Liver (tissue), 9 donors: Measurements from ENCODE around the gene UHMK1. TPM values are rescaled to one million over a fixed set of nuclear protein-coding genes. Genes with fewer than 3 reads are reported as not detected.

Source experiments
- DNase-seq: peaks from one replicate; pipeline ENCODE4 v3.0.0-alpha.2; 2017; ENCODE audit warnings: low spot score
- H3K27ac ChIP-seq, 2 donors: one replicate each; pipeline ENCODE4 v1.7.0; 2013; ENCODE audit warnings: inconsistent platforms in 2 of 2, low read length in 2 of 2, control low read depth in 1 of 2, low read depth in 1 of 2, mild to moderate bottlenecking in 1 of 2
- H3K27me3 ChIP-seq, 4 donors: one replicate each; pipeline versions ENCODE4 v1.6.1 to v1.7.0; 2013; ENCODE audit warnings: low read length in 3 of 4, inconsistent platforms in 1 of 4, mild to moderate bottlenecking in 1 of 4, moderate library complexity in 1 of 4; ENCODE audit not compliant: control insufficient read depth in 4 of 4, insufficient read depth in 4 of 4
- H3K36me3 ChIP-seq, 4 donors: one replicate each; pipeline versions ENCODE4 v1.6.1 to v1.7.0; 2013; ENCODE audit warnings: low read length in 3 of 4, mild to moderate bottlenecking in 3 of 4, low read depth in 1 of 4, moderate library complexity in 1 of 4; ENCODE audit not compliant: control insufficient read depth in 4 of 4, insufficient read depth in 3 of 4
- H3K4me1 ChIP-seq, 4 donors: one replicate each; pipeline versions ENCODE4 v1.6.1 to v1.7.0; 2013; ENCODE audit warnings: low read length in 3 of 4, mild to moderate bottlenecking in 3 of 4, moderate library complexity in 1 of 4; ENCODE audit not compliant: control insufficient read depth in 4 of 4, insufficient read depth in 4 of 4
- H3K4me3 ChIP-seq, 3 donors: one replicate each; pipeline versions ENCODE4 v1.6.1 to v1.7.0; 2013; ENCODE audit warnings: low read length in 3 of 3, control low read depth in 1 of 3, low read depth in 1 of 3, mild to moderate bottlenecking in 1 of 3
- H3K9ac ChIP-seq, 2 donors: one replicate each; pipeline ENCODE4 v1.7.0; 2013; ENCODE audit warnings: low read length in 2 of 2, mild to moderate bottlenecking in 2 of 2, moderate library complexity in 2 of 2, control low read depth in 1 of 2, low read depth in 1 of 2
- H3K9me3 ChIP-seq, 4 donors: one replicate each; pipeline versions ENCODE4 v1.6.1 to v1.7.0; 2013; ENCODE audit warnings: low read length in 3 of 4; ENCODE audit not compliant: control insufficient read depth in 4 of 4
- EGR1 ChIP-seq, 2 donors: IDR thresholded peaks; 2 replicates each; pipeline ENCODE4 v1.6.1; 2016 to 2018; ENCODE audit warnings: antibody characterized with exemption in 2 of 2, low read depth in 2 of 2
- FOXA1 ChIP-seq: IDR thresholded peaks from 2 replicates; pipeline ENCODE4 v1.6.1; 2016; ENCODE audit warnings: antibody characterized with exemption
- FOXA2 ChIP-seq: IDR thresholded peaks from 2 replicates; pipeline ENCODE4 v1.6.1; 2016; ENCODE audit warnings: antibody characterized with exemption
- GABPA ChIP-seq, 2 donors: IDR thresholded peaks in 1 of 2; conservative IDR thresholded peaks in 1 of 2; 2 replicates each; pipeline ENCODE4 v1.6.1; 2016; ENCODE audit warnings: antibody characterized with exemption in 2 of 2, mild to moderate bottlenecking in 1 of 2, moderate library complexity in 1 of 2
- HNF4G ChIP-seq: IDR thresholded peaks from 2 replicates; pipeline ENCODE4 v1.6.1; 2016; ENCODE audit warnings: antibody characterized with exemption
- JUND ChIP-seq, 2 donors: IDR thresholded peaks; 2 replicates each; pipeline ENCODE4 v1.6.1; 2016; ENCODE audit warnings: antibody characterized with exemption in 2 of 2
- NR2F2 ChIP-seq: IDR thresholded peaks from 2 replicates; pipeline ENCODE4 v1.6.1; 2016; ENCODE audit warnings: antibody characterized with exemption
- RAD21 ChIP-seq, 2 donors: IDR thresholded peaks; 2 replicates each; pipeline ENCODE4 v1.6.1; 2016; ENCODE audit warnings: antibody characterized with exemption in 2 of 2, mild to moderate bottlenecking in 2 of 2
- RXRA ChIP-seq, 2 donors: IDR thresholded peaks; 2 replicates each; pipeline ENCODE4 v1.6.1; 2017 to 2018; ENCODE audit warnings: antibody characterized with exemption in 2 of 2, mild to moderate bottlenecking in 1 of 2
- SP1 ChIP-seq: IDR thresholded peaks from 2 replicates; pipeline ENCODE4 v1.6.1; 2018; ENCODE audit warnings: antibody characterized with exemption, mild to moderate bottlenecking
- TAF1 ChIP-seq: conservative IDR thresholded peaks from 2 replicates; pipeline ENCODE4 v1.6.1; 2016; ENCODE audit warnings: antibody characterized with exemption, mild to moderate bottlenecking
- YY1 ChIP-seq: IDR thresholded peaks from 2 replicates; pipeline ENCODE4 v1.6.1; 2016; ENCODE audit warnings: antibody characterized with exemption, mild to moderate bottlenecking
- WGBS: extraction: QIAGEN DNeasy Blood & Tissue Kit; methylation state at CpG from one replicate; pipeline ENCODE4 v1.1.7; 2013; 5-methylcytosine and 5-hydroxymethylcytosine counted together
- polyA plus RNA-seq, 2 donors: library from polyadenylated mRNA; stranded (reverse) in 1 of 2; unstranded in 1 of 2; fragments of 200-250 nt in 1 of 2; fragments of >200 nt in 1 of 2; fragmentation: Nextera tagmentation in 1 of 2; extraction: Ambion mirVana in 1 of 2; gene quantifications; one replicate each; pipeline versions ENCODE4 v1.2.1 to v1.2.3, GENCODE V29; 2013 to 2015
- total RNA-seq, 2 donors: library from RNA; depleted of rRNA; stranded (reverse); fragments of >200 nt; gene quantifications; one replicate each; pipeline ENCODE4 v1.2.3, GENCODE V29; 2014
- TF ChIP-seq, protein P1 (sequence below): IDR thresholded peaks from 2 replicates; pipeline ENCODE4 v1.6.1; 2016; ENCODE audit warnings: antibody characterized with exemption
- TF ChIP-seq, protein P2 (sequence below): fragments of 150-350 bp; IDR thresholded peaks from 2 replicates; pipeline ENCODE4 v1.5.1; 2017; ENCODE audit warnings: improper control_type of control experiment, low read depth, low read length; ENCODE audit not compliant: missing input control
- TF ChIP-seq, protein P3 (sequence below): IDR thresholded peaks from 2 replicates; pipeline ENCODE4 v1.6.1; 2016; ENCODE audit warnings: antibody characterized with exemption, mild to moderate bottlenecking
- TF ChIP-seq, protein P4 (sequence below): IDR thresholded peaks from 2 replicates; pipeline ENCODE4 v1.6.1; 2016; ENCODE audit warnings: antibody characterized with exemption
- TF ChIP-seq, protein P5 (sequence below): IDR thresholded peaks from 2 replicates; pipeline ENCODE4 v1.6.1; 2016; ENCODE audit warnings: antibody characterized with exemption
- donor health status: healthy.
- donor health status: healthy.
- donor health status: healthy.
- donor health status: healthy.
- donor health status: healthy.

UHMK1 gene
- total and polyA plus RNA-seq, 4 donors: 15.8 to 64.3 (median 36.9) TPM

DNA sequence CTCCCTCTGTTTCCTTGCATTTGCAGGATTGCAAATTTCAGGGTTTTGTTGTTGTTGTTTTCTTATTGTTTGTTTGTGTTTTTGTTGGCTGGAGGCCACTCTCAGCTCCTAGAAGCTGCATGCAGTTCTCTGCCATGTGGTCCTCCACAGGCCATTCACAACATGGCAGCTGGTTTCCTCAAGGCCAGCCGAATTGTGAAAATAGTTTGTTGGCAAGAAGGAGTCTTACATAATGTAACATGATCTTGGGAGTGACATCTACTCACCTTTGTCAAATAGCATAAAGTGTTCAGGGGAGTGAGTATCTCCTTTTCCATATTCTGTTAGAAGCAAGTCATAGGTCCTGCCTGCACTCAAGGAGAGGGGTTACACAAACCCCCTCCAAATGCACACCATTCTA lies 53.3 kb downstream of the UHMK1 start:
- WGBS: 70% methylated on average over 1 of the region's 1 CpG
- no peak overlapping the region for H3K4me3 ChIP-seq
- H3K9ac ChIP-seq: no peak overlapping the region
- TF ChIP-seq SP1: no peak
- TF ChIP-seq, protein P1, sequence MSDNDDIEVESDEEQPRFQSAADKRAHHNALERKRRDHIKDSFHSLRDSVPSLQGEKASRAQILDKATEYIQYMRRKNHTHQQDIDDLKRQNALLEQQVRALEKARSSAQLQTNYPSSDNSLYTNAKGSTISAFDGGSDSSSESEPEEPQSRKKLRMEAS: no peak
- TF ChIP-seq, protein P2, sequence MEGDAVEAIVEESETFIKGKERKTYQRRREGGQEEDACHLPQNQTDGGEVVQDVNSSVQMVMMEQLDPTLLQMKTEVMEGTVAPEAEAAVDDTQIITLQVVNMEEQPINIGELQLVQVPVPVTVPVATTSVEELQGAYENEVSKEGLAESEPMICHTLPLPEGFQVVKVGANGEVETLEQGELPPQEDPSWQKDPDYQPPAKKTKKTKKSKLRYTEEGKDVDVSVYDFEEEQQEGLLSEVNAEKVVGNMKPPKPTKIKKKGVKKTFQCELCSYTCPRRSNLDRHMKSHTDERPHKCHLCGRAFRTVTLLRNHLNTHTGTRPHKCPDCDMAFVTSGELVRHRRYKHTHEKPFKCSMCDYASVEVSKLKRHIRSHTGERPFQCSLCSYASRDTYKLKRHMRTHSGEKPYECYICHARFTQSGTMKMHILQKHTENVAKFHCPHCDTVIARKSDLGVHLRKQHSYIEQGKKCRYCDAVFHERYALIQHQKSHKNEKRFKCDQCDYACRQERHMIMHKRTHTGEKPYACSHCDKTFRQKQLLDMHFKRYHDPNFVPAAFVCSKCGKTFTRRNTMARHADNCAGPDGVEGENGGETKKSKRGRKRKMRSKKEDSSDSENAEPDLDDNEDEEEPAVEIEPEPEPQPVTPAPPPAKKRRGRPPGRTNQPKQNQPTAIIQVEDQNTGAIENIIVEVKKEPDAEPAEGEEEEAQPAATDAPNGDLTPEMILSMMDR: no peak
- TF ChIP-seq, protein P3, sequence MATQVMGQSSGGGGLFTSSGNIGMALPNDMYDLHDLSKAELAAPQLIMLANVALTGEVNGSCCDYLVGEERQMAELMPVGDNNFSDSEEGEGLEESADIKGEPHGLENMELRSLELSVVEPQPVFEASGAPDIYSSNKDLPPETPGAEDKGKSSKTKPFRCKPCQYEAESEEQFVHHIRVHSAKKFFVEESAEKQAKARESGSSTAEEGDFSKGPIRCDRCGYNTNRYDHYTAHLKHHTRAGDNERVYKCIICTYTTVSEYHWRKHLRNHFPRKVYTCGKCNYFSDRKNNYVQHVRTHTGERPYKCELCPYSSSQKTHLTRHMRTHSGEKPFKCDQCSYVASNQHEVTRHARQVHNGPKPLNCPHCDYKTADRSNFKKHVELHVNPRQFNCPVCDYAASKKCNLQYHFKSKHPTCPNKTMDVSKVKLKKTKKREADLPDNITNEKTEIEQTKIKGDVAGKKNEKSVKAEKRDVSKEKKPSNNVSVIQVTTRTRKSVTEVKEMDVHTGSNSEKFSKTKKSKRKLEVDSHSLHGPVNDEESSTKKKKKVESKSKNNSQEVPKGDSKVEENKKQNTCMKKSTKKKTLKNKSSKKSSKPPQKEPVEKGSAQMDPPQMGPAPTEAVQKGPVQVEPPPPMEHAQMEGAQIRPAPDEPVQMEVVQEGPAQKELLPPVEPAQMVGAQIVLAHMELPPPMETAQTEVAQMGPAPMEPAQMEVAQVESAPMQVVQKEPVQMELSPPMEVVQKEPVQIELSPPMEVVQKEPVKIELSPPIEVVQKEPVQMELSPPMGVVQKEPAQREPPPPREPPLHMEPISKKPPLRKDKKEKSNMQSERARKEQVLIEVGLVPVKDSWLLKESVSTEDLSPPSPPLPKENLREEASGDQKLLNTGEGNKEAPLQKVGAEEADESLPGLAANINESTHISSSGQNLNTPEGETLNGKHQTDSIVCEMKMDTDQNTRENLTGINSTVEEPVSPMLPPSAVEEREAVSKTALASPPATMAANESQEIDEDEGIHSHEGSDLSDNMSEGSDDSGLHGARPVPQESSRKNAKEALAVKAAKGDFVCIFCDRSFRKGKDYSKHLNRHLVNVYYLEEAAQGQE: no peak
- TF ChIP-seq FOXA1: no peak
- no peak for TF ChIP-seq JUND (IDR thresholded peaks at IDR 0.05)
- no peak for TF ChIP-seq FOXA2
- TF ChIP-seq RAD21 (IDR thresholded peaks at IDR 0.05): no peak
- TF ChIP-seq RXRA (IDR thresholded peaks at IDR 0.05): no peak
- TF ChIP-seq, protein P4, sequence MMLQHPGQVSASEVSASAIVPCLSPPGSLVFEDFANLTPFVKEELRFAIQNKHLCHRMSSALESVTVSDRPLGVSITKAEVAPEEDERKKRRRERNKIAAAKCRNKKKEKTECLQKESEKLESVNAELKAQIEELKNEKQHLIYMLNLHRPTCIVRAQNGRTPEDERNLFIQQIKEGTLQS: no peak
- no peak for TF ChIP-seq GABPA (IDR thresholded peaks at IDR 0.05 in 1 of 2, conservative IDR thresholded peaks at IDR 0.05 in 1 of 2)
- TF ChIP-seq EGR1 (IDR thresholded peaks at IDR 0.05; ENCODE audit: low read depth in 2 of 2): no peak
- no peak for TF ChIP-seq HNF4G
- no peak for TF ChIP-seq NR2F2
- TF ChIP-seq YY1: no peak
- no peaks in the 10 kb centered on the region for H3K9me3 ChIP-seq
- H3K4me1 ChIP-seq: peaks cover 1 to 20% (median 12%) of the 10 kb centered on the region in 4 donors
- H3K27me3 ChIP-seq: no peaks in the 10 kb centered on the region
- no peak for DNase-seq
- no peaks in the 10 kb centered on the region for H3K36me3 ChIP-seq
- H3K27ac ChIP-seq: no peak overlapping the region

DNA sequence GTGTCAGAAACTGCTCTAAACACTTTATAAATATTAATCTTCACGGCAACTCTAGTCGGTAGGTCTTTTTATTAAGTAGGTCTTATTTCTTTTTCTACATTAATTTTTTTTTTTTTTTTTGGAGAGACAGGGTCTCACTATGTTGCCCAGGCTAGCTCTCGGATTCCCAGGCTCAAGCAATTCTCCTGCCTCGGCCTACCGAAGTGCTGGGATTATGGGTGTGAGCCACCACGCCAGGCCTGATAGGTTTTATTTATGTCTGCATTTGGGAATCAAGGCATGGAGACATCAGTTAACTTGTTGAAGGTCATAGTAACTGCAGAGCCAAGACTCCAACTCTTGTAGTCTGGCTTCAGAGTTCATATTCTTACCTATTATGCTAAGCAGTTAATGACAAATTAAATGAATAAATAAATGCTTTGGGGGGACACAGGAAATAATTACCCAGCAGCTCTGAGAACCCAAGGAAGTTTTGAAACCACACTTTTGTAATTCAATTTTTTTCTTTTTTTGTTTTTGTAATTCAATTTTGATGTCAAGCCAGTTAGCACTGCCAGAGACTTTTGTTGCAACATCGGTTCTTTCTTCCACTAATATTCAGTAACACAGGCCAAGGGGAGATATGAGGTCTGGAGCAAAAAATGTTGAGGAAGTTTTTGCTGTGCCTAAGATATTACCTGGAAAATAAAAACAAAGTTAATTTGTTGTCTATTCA lies 54.5 kb downstream of the UHMK1 start:
- TF ChIP-seq TAF1: no peak
- no peak for TF ChIP-seq FOXA1
- TF ChIP-seq, protein P2: no peak
- TF ChIP-seq RXRA (IDR thresholded peaks at IDR 0.05): no peak
- TF ChIP-seq, protein P4: no peak
- no peak for TF ChIP-seq HNF4G
- no peak for TF ChIP-seq RAD21 (IDR thresholded peaks at IDR 0.05)
- TF ChIP-seq, protein P5, sequence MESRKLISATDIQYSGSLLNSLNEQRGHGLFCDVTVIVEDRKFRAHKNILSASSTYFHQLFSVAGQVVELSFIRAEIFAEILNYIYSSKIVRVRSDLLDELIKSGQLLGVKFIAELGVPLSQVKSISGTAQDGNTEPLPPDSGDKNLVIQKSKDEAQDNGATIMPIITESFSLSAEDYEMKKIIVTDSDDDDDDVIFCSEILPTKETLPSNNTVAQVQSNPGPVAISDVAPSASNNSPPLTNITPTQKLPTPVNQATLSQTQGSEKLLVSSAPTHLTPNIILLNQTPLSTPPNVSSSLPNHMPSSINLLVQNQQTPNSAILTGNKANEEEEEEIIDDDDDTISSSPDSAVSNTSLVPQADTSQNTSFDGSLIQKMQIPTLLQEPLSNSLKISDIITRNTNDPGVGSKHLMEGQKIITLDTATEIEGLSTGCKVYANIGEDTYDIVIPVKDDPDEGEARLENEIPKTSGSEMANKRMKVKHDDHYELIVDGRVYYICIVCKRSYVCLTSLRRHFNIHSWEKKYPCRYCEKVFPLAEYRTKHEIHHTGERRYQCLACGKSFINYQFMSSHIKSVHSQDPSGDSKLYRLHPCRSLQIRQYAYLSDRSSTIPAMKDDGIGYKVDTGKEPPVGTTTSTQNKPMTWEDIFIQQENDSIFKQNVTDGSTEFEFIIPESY: no peak
- TF ChIP-seq GABPA (IDR thresholded peaks at IDR 0.05 in 1 of 2, conservative IDR thresholded peaks at IDR 0.05 in 1 of 2): no peak
- TF ChIP-seq SP1: no peak
- no peak for TF ChIP-seq FOXA2
- no peak overlapping the region for H3K9ac ChIP-seq
- DNase-seq: no peak
- 82% methylated on average over 7 of the region's 7 CpGs for WGBS
- H3K4me3 ChIP-seq: no peak overlapping the region
- H3K36me3 ChIP-seq: no peaks in the 10 kb centered on the region
- no peak overlapping the region for H3K27ac ChIP-seq
- H3K4me1 ChIP-seq: peaks cover 1 to 20% (median 12%) of the 10 kb centered on the region in 4 donors
- H3K27me3 ChIP-seq: no peaks in the 10 kb centered on the region
- H3K9me3 ChIP-seq: no peaks in the 10 kb centered on the region
